Fibroblast of lung (primary cell): ENCODE data around the gene RABGAP1L. TPM values are rescaled to one million over a fixed set of nuclear protein-coding genes. Genes with fewer than 3 reads are reported as not detected.

Experiments
- DNase-seq, 2 donors: peaks; one replicate each; pipeline versions ENCODE4 v3.0.0 to v3.0.0-alpha.2; 2010; ENCODE audit warnings: low read depth in 2 of 2
- H2AFZ ChIP-seq: 2 replicates; pipeline ENCODE4 v1.5.1; 2012; ENCODE audit warnings: low read length, control low read depth, inconsistent platforms
- H3K27ac ChIP-seq: 2 replicates; pipeline ENCODE4 v1.5.1; 2011; ENCODE audit warnings: low read length, control low read depth; ENCODE audit not compliant: insufficient read depth
- H3K27me3 ChIP-seq: 2 replicates; pipeline ENCODE4 v1.5.1; 2011; ENCODE audit warnings: mild to moderate bottlenecking, low read length; ENCODE audit not compliant: control insufficient read depth, insufficient read depth
- H3K36me3 ChIP-seq: 2 replicates; pipeline ENCODE4 v1.5.1; 2011; ENCODE audit warnings: low read length; ENCODE audit not compliant: control insufficient read depth, insufficient read depth
- H3K4me1 ChIP-seq: 2 replicates; pipeline ENCODE4 v1.5.1; 2011; ENCODE audit warnings: low read length; ENCODE audit not compliant: control insufficient read depth, insufficient read depth; ENCODE audit errors: extremely low read depth
- H3K4me2 ChIP-seq: 2 replicates; pipeline ENCODE4 v1.5.1; 2011; ENCODE audit warnings: low read length, control low read depth; ENCODE audit not compliant: insufficient read depth; ENCODE audit errors: extremely low read depth
- H3K4me3 ChIP-seq, 4 experiments: fragments of 200-600 bp in 1 of 4; sonication (generic) in 1 of 4; replicated peaks in 1 of 4; 2 replicates each; pipeline ENCODE4 v1.5.1; 2011 to 2016; ENCODE audit warnings: low read length in 4 of 4, low read depth in 3 of 4, mild to moderate bottlenecking in 3 of 4, control low read depth in 2 of 4, inconsistent platforms in 1 of 4, mixed read lengths in 1 of 4; ENCODE audit not compliant: insufficient read depth in 1 of 4; ENCODE audit errors: control extremely low read depth in 1 of 4
- H3K79me2 ChIP-seq: 2 replicates; pipeline ENCODE4 v1.5.1; 2012; ENCODE audit warnings: mild to moderate bottlenecking, low read length, inconsistent platforms; ENCODE audit not compliant: control insufficient read depth, insufficient read depth
- H3K9ac ChIP-seq: 2 replicates; pipeline ENCODE4 v1.5.1; 2011; ENCODE audit warnings: mild to moderate bottlenecking, low read length, control low read depth; ENCODE audit not compliant: insufficient read depth
- H3K9me3 ChIP-seq: 2 replicates; pipeline ENCODE4 v1.5.1; 2012; ENCODE audit warnings: low read depth, low read length; ENCODE audit not compliant: control insufficient read depth, insufficient read depth
- H4K20me1 ChIP-seq: 2 replicates; pipeline ENCODE4 v1.5.1; 2011; ENCODE audit warnings: low read length; ENCODE audit not compliant: control insufficient read depth, insufficient read depth; ENCODE audit errors: extremely low read depth
- EZH2 ChIP-seq: IDR thresholded peaks from 2 replicates; pipeline ENCODE4 v1.5.1; 2012; ENCODE audit warnings: low read length, control low read depth, mild to moderate bottlenecking; ENCODE audit errors: missing control alignments
- polyA plus RNA-seq, 2 donors: library from polyadenylated mRNA; depleted of rRNA in 1 of 2; stranded (reverse) in 1 of 2; unstranded in 1 of 2; fragments of >200 nt; gene quantifications; 2 replicates each; pipeline ENCODE4 v1.2.1, GENCODE V29; 2011 to 2012; ENCODE audit warnings: missing spikeins in 1 of 2
- total RNA-seq: library from RNA; depleted of rRNA; stranded (reverse); fragments of >200 nt; gene quantifications from 2 replicates; pipeline ENCODE4 v1.2.1, GENCODE V29; 2014
- TF ChIP-seq, protein P1 (sequence below), 2 donors: IDR thresholded peaks in 1 of 2; conservative IDR thresholded peaks in 1 of 2; 1 replicate in 1 of 2; 2 replicates in 1 of 2; pipeline ENCODE4 v1.5.1; 2011 to 2012; ENCODE audit warnings: low read length in 2 of 2, control low read depth in 1 of 2, inconsistent platforms in 1 of 2, low read depth in 1 of 2, mild to moderate bottlenecking in 1 of 2

The RABGAP1L gene
- total and polyA plus RNA-seq, 2 donors (not counting 1 experiment from before 2014, with no cell fraction given) = 33.8 to 36.5 TPM

- TF ChIP-seq, protein P1, sequence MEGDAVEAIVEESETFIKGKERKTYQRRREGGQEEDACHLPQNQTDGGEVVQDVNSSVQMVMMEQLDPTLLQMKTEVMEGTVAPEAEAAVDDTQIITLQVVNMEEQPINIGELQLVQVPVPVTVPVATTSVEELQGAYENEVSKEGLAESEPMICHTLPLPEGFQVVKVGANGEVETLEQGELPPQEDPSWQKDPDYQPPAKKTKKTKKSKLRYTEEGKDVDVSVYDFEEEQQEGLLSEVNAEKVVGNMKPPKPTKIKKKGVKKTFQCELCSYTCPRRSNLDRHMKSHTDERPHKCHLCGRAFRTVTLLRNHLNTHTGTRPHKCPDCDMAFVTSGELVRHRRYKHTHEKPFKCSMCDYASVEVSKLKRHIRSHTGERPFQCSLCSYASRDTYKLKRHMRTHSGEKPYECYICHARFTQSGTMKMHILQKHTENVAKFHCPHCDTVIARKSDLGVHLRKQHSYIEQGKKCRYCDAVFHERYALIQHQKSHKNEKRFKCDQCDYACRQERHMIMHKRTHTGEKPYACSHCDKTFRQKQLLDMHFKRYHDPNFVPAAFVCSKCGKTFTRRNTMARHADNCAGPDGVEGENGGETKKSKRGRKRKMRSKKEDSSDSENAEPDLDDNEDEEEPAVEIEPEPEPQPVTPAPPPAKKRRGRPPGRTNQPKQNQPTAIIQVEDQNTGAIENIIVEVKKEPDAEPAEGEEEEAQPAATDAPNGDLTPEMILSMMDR (conservative IDR thresholded peaks at IDR 0.05 in 1 of 2, IDR thresholded peaks at IDR 0.05 in 1 of 2; ENCODE audit: low read depth in 1 of 2, low read length in 2 of 2) = no peak
- TF ChIP-seq EZH2 = no peak
- no peak overlapping the region for H3K27ac ChIP-seq
- H3K9me3 ChIP-seq = no peaks in the 10 kb centered on the region
- no peak overlapping the region for H3K4me2 ChIP-seq
- no peak overlapping the region for H3K4me3 ChIP-seq
- DNase-seq = no peak
- H3K9ac ChIP-seq = no peak overlapping the region
- no peak overlapping the region for H2AFZ ChIP-seq
- H3K36me3 ChIP-seq = no peaks in the 10 kb centered on the region
- no peaks in the 10 kb centered on the region for H3K27me3 ChIP-seq
- H4K20me1 ChIP-seq = no peaks in the 10 kb centered on the region
- H3K4me1 ChIP-seq = no peaks in the 10 kb centered on the region
- no peaks in the 10 kb centered on the region for H3K79me2 ChIP-seq
Observed at GRCh38 chr1:174465855-174466254, 306.5 kb downstream of the RABGAP1L start.

DNA sequence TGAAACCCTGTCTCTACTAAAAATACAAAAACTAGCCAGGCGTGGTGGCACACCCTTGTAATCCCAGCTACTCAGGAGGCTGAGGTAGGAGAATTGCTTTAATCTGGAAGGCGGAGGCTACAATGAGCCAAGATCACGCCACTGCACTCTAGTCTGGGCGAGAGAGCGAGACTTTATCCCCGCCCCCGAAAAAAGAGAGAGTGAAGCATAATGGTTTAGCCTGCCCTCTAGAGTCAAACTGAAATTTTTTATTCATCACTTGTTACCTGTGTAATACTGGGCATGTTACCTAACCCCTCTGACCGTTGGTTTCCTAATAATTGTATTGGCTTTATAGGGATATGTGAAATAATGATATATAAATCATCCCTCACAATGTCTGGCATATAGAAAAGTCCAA lies 307.3 kb downstream of the RABGAP1L start:
- Histone ChIP-seq H3K4me2 (no peak overlapping the region), H3K36me3 (no peaks in the 10 kb centered on the region), H3K9me3 (no peaks in the 10 kb centered on the region), H3K4me3 (no peak overlapping the region), H3K4me1 (no peaks in the 10 kb centered on the region), H4K20me1 (no peaks in the 10 kb centered on the region), H3K9ac (no peak overlapping the region), H3K27ac (no peak overlapping the region), H3K79me2 (no peaks in the 10 kb centered on the region), H3K27me3 (no peaks in the 10 kb centered on the region), H2AFZ (no peak overlapping the region)
- no peak for TF ChIP-seq EZH2
- TF ChIP-seq, protein P1 (conservative IDR thresholded peaks at IDR 0.05 in 1 of 2, IDR thresholded peaks at IDR 0.05 in 1 of 2; ENCODE audit: low read depth in 1 of 2, low read length in 2 of 2) = no peak
- no peak for DNase-seq

- Histone ChIP-seq H3K4me2 (no peak overlapping the region), H3K9me3 (no peaks in the 10 kb centered on the region), H2AFZ (no peak overlapping the region), H3K36me3 (no peaks in the 10 kb centered on the region), H3K4me3 (no peak overlapping the region), H4K20me1 (no peaks in the 10 kb centered on the region), H3K27me3 (no peaks in the 10 kb centered on the region), H3K4me1 (no peaks in the 10 kb centered on the region), H3K9ac (no peak overlapping the region), H3K27ac (no peak overlapping the region), H3K79me2 (no peaks in the 10 kb centered on the region)
- TF ChIP-seq, protein P1 (conservative IDR thresholded peaks at IDR 0.05 in 1 of 2, IDR thresholded peaks at IDR 0.05 in 1 of 2; ENCODE audit: low read depth in 1 of 2, low read length in 2 of 2) = no peak
- TF ChIP-seq EZH2 = no peak
- DNase-seq = no peak
Observed at GRCh38 chr1:174469052-174469451, 309.7 kb downstream of the RABGAP1L start.
